Small intestine (tissue), 7 donors: ENCODE results near the gene INPP4A. TPM values are rescaled to one million over a fixed set of nuclear protein-coding genes. Genes with fewer than 3 reads are reported as not detected.
A peak's percentile ranks its signal among the peaks of the same experiment; 100 is the strongest.

ENCODE experiments used
- DNase-seq, 2 donors: peaks; one replicate each; pipeline versions ENCODE4 v3.0.0 to v3.0.0-alpha.2; 2013
- FAIRE-seq: peaks from 2 replicates; lab custom pipeline; 2012; peaks lifted over from hg19 to GRCh38; lab: Jason Lieb, UNC
- H3K27ac ChIP-seq, 3 donors: one replicate each; pipeline ENCODE4 v1.5.1; 2013; ENCODE audit warnings: low read length in 2 of 3, mild to moderate bottlenecking in 2 of 3, control low read depth in 1 of 3, inconsistent platforms in 1 of 3, low read depth in 1 of 3, moderate library complexity in 1 of 3
- H3K27me3 ChIP-seq, 3 donors: one replicate each; pipeline ENCODE4 v1.6.1; 2013; ENCODE audit warnings: low read length in 3 of 3, inconsistent platforms in 1 of 3; ENCODE audit not compliant: control insufficient read depth in 3 of 3, insufficient read depth in 3 of 3
- H3K36me3 ChIP-seq, 3 donors: one replicate each; pipeline ENCODE4 v1.6.1; 2013; ENCODE audit warnings: low read length in 3 of 3, inconsistent platforms in 1 of 3, low read depth in 1 of 3, mild to moderate bottlenecking in 1 of 3, moderate library complexity in 1 of 3; ENCODE audit not compliant: control insufficient read depth in 3 of 3, insufficient read depth in 2 of 3
- H3K4me1 ChIP-seq, 3 donors: one replicate each; pipeline ENCODE4 v1.6.1; 2013; ENCODE audit warnings: low read length in 2 of 3, inconsistent platforms in 1 of 3, low read depth in 1 of 3, mild to moderate bottlenecking in 1 of 3, moderate library complexity in 1 of 3; ENCODE audit not compliant: control insufficient read depth in 3 of 3, insufficient read depth in 2 of 3
- H3K4me3 ChIP-seq, 3 donors: one replicate each; pipeline ENCODE4 v1.5.1; 2013; ENCODE audit warnings: low read length in 3 of 3, control low read depth in 1 of 3, inconsistent platforms in 1 of 3, low read depth in 1 of 3, mild to moderate bottlenecking in 1 of 3, moderate library complexity in 1 of 3
- H3K9me3 ChIP-seq, 2 donors: one replicate each; pipeline ENCODE4 v1.6.1; 2013; ENCODE audit warnings: low read depth in 1 of 2, low read length in 1 of 2; ENCODE audit not compliant: control insufficient read depth in 2 of 2, insufficient read depth in 1 of 2
- WGBS, 3 donors: extraction: QIAGEN DNeasy Blood & Tissue Kit; methylation state at CpG; one replicate each; pipeline ENCODE4 v1.1.7; 2013; 5-methylcytosine and 5-hydroxymethylcytosine counted together
- polyA plus RNA-seq, 4 donors: library from polyadenylated mRNA; stranded (reverse) in 3 of 4; unstranded in 1 of 4; fragments of 200-250 nt in 3 of 4; fragments of 120-200 nt in 1 of 4; gene quantifications; one replicate each; pipeline versions ENCODE4 v1.2.1 to v1.2.3, GENCODE V29; 2013
- donor health status: healthy with polysubstance abuse.
- donor health status: control.
- donor health status: control.
- donor health status: Bipolar disorder and iron deficiency.
- donor health status: healthy.

Gene INPP4A
- polyA plus RNA-seq, 4 donors = 1.6 to 8.3 (median 4.1) TPM

DNA sequence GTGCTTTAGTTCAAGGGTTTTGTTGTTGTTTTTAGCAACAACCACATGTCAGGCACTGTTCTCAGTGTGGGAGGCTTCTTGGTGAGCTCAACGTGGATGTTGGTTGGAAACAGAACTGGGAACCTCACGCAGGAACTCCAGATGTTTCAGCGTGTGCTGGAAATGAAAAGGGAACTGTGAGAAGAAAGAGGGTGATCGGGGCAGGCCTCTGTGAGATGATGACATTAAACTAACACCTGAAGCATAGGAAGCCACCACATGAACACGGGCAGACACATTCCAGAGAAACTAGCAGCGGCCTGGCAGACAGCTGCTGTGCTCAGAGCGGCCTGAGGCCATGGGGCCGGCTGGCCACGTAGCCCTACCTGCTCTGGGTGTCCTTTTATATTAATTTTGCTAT, 97.2 kb downstream of the INPP4A start:
- whole genome bisulfite sequencing, 3 donors = 78 to 90% (median 88%) methylated on average over 9 of the region's 9 CpGs
- Histone ChIP-seq H3K27ac (peak overlapping the region in 1 of 3 donors; percentile 40), H3K4me3 (no peak overlapping the region), H3K4me1 (no peaks in the 10 kb centered on the region), H3K36me3 (peaks cover 6 to 51% (median 7%) of the 10 kb centered on the region in 3 donors), H3K27me3 (no peaks in the 10 kb centered on the region), H3K9me3 (no peaks in the 10 kb centered on the region)
- DNase-seq = no peak
- no peak for FAIRE-seq

DNA sequence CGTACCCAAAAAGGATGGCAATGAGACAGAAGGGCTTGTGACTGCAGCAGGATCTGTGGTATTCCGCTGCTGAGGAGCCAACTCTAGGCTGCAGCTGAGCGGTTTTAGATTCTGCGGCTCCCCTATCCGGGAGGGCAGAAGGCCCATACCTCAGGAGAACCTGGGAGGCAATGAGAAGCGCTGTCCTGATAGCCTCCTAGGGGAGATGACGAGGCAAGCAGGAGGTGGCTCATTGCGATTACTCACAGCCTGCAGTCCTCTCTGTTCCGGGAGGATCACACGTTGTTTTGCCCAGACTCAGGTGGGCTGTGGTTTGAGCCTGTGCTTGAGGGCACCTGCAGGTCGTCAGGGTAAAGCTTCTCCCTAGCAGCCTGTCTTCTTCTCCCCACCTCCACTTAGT, 98.6 kb downstream of the INPP4A start:
- FAIRE-seq = no peak
- 92 to 94% (median 93%) methylated on average over 11 of the region's 11 CpGs for WGBS, 3 donors

DNA sequence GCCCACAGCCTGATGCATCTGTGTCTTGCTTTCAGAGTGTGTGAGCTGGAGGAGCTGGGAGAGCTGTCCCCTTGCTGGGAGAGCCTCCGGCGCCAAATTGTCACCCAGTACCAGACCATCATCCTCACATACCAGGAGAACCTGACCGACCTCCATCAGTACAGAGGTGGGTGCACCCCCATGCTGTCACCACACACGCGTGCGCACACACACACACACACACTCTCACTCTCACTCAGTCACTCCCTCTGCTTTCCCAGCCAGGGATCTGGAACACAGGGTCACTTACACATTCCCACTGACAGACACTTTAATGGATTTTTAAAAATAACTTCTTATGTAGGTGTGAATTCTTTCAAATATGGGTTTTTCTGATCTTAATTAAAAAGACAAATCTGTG, 99.2 kb downstream of the INPP4A start:
- Histone ChIP-seq H3K9me3 (no peaks in the 10 kb centered on the region), H3K4me1 (no peaks in the 10 kb centered on the region), H3K36me3 (peaks cover 2 to 55% (median 5%) of the 10 kb centered on the region in 3 donors), H3K27me3 (no peaks in the 10 kb centered on the region), H3K4me3 (no peak overlapping the region), H3K27ac (no peak overlapping the region)
- no peak for FAIRE-seq
- no peak for DNase-seq
- 92 to 96% (median 95%) methylated on average over 6 of the region's 6 CpGs for WGBS, 3 donors

More for the DNA sequence above, 98.6 kb downstream of the INPP4A start:
- Histone ChIP-seq H3K4me1 (no peaks in the 10 kb centered on the region), H3K36me3 (peaks cover 4 to 55% (median 7%) of the 10 kb centered on the region in 3 donors), H3K27ac (no peak overlapping the region), H3K4me3 (no peak overlapping the region), H3K27me3 (no peaks in the 10 kb centered on the region), H3K9me3 (no peaks in the 10 kb centered on the region)
- no peak for DNase-seq

DNA sequence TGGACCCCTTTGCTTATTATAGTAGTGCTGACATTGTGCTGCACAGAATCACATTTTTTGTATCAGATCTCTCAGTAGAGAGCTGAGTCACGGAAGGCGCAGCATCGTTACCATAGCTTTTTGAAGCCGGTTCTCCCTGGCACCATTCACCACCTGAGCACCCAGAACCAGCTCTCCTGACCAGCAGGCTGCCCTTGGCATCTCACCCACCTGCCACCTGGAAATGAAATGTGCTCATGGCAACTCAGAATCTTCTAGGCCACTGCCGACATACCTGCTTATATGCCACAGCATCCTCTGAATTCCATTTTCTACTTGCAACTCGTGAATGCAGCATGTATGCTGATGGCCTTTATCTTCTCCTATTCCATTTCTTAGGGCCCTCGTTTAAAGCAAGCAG, 100.9 kb downstream of the INPP4A start:
- DNase-seq (no peak), FAIRE-seq (no peak)
- WGBS, 3 donors = 93 to 95% (median 94%) methylated on average over 7 of the region's 7 CpGs
- peaks cover 3 to 51% (median 4%) of the 10 kb centered on the region in 3 donors for H3K36me3 ChIP-seq
- no peaks in the 10 kb centered on the region for H3K27me3 ChIP-seq
- H3K4me3 ChIP-seq = no peak overlapping the region
- no peaks in the 10 kb centered on the region for H3K4me1 ChIP-seq
- no peaks in the 10 kb centered on the region for H3K9me3 ChIP-seq
- no peak overlapping the region for H3K27ac ChIP-seq

DNA sequence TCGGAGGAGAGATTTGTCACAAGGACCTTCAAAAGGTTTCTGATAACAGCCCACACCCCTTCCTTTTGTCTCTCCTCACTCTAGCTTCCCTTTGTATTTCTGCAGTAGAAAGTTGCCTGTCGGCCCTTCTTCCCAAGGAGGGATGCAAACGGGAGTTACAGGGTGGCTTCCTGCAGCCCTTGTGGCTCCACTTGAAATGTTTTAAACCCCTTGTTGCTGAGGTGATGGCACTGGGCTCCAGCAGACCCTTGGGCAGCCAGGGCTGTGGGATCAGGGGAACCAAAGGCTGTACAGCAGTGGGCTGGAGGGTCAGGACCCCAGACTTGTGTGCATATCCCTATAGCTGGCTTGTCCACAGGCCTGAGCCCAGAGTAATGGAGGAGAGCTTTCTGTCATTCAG, 101.5 kb downstream of the INPP4A start:
- H3K4me3 ChIP-seq = no peak overlapping the region
- no peak overlapping the region for H3K27ac ChIP-seq
- H3K36me3 ChIP-seq = peaks cover 3 to 51% (median 4%) of the 10 kb centered on the region in 3 donors
- 87 to 96% (median 92%) methylated on average over 3 of the region's 3 CpGs for WGBS, 3 donors
- FAIRE-seq (no peak), DNase-seq (no peak)
- no peaks in the 10 kb centered on the region for H3K4me1 ChIP-seq
- no peaks in the 10 kb centered on the region for H3K27me3 ChIP-seq
- H3K9me3 ChIP-seq = no peaks in the 10 kb centered on the region

DNA sequence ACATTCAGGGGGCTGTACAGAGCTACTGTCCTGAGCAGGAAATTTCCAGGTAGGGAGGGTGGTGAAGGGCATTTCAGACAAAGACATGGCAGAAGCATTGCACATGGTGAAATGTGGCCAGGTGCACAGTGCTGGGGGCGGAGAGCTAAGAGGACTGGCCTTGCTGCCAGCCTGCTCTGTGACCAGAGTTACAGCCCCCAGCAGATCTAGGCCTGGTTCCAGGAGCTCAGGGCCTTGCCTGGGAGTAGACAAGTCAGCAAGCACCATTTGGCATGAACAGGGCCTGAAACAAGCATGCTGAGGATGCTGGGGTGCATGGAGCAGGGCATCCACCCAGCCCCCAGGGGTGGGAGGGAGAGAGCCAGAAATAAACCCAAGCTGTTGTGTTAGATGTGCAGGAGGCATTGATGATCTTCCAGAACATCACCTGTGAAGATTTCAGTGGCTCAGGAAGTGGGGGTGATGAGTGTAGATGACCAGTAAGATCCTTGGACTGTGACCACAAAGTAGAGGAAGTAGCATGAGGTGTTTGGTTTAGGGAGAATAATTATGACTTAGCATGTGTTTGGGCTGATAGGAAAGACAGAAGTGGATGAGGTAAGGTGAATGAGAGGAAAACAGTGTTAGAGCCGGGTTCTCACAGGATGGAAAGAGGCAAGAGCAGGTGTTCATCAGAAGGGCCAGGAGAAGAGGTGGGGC, 102.6 kb downstream of the INPP4A start:
- 86 to 96% (median 89%) methylated on average over 2 of the region's 2 CpGs for WGBS, 3 donors
- FAIRE-seq = no peak

DNA sequence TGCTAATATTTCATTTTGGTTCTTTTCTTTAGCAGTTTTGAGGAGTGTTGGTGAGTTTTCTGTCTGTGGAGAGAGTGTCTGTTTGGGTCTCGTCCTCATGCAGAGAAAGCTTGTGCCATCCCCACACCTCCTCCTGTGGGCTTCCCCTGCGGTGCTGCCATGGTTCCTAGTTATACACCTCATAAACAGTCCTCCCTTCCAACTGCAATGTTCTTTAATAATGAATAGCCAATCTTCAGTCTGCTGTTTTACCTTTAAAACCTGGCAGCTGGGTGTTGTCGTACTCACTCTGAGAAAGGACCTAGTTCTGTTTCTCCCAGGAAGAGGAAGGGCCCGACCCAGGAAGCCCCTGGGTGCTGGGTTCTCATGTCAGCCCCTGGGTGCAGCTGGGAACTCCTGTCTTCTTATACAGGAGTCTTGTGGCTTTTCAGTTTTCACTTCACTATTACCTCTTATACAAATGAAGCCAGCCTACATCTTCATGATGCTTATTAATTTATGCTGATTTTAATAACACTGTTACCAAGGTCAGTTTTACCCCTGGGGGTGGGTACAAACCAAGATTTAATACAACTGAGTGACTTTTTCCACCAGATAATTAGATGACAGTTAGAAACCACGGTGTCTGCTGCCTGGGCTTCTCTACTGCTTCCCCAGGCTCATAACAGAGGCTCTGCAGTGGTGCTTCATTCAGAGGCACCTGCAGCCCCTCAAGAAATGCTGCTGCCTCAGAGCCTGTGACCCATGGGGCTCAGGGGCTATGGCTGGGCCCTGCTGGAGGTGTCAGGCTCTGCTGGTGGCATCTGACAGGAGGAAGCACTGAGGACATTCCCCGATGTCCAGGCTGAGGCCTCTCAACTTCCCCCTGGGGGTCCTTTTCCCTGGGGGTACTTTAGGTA, 104.5 kb downstream of the INPP4A start:
- WGBS, 3 donors = 76 to 88% (median 79%) methylated on average over 6 of the region's 6 CpGs
- Histone ChIP-seq H3K27ac (no peak overlapping the region), H3K4me3 (no peak overlapping the region), H3K4me1 (no peaks in the 10 kb centered on the region), H3K27me3 (no peaks in the 10 kb centered on the region), H3K36me3 (peaks cover 6 to 58% (median 8%) of the 10 kb centered on the region in 3 donors), H3K9me3 (no peaks in the 10 kb centered on the region)
- FAIRE-seq = no peak
- DNase-seq = no peak

More for the DNA sequence above, 102.6 kb downstream of the INPP4A start:
- no peaks in the 10 kb centered on the region for H3K4me1 ChIP-seq
- peaks cover 4 to 55% (median 6%) of the 10 kb centered on the region in 3 donors for H3K36me3 ChIP-seq
- H3K27me3 ChIP-seq = no peaks in the 10 kb centered on the region
- DNase-seq = no peak
- H3K4me3 ChIP-seq = no peak overlapping the region
- H3K9me3 ChIP-seq = no peaks in the 10 kb centered on the region
- no peak overlapping the region for H3K27ac ChIP-seq

DNA sequence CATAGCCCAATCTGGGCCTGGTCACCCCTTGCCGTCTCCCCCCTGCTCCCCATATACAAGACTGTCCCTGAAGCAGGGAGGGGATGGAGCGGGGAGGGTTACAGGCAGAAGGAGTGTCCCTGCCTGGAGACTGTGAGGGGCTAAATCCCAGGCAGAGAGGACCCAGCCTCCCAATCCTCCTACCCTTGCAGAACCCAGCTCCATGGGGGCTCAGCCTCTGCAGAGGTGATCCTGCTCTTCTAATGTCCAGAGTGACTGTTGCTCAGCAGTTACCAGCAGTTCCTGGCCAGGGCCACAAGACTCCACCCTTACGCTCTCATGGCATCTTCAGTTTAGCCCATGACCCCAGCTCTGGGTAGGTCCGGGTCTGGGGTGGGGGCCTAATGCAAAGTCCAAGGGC, 105.5 kb downstream of the INPP4A start:
- Histone ChIP-seq H3K36me3 (peaks cover 4 to 60% (median 6%) of the 10 kb centered on the region in 3 donors), H3K27me3 (no peaks in the 10 kb centered on the region), H3K27ac (no peak overlapping the region), H3K4me1 (no peaks in the 10 kb centered on the region), H3K4me3 (no peak overlapping the region), H3K9me3 (no peaks in the 10 kb centered on the region)
- FAIRE-seq (no peak), DNase-seq (no peak)
- WGBS, 3 donors = 80 to 92% (median 88%) methylated on average over 4 of the region's 4 CpGs
